SK-N-MC (cell line): ENCODE data around the gene HINFP.

ENCODE experiments used
- DNase-seq: peaks from one replicate; pipeline ENCODE4 v3.0.0-alpha.2; 2011; ENCODE audit warnings: low read depth, low spot score
- H3K27ac ChIP-seq: fragments of 200-600 bp; sonication (generic); 2 replicates; pipeline ENCODE4 v1.5.1; 2016; ENCODE audit warnings: mixed run types
- H3K36me3 ChIP-seq: fragments of 200-600 bp; sonication (generic); 2 replicates; pipeline ENCODE4 v1.6.1; 2017; ENCODE audit warnings: antibody characterized with exemption, low read length, mixed read lengths; ENCODE audit not compliant: insufficient read depth
- H3K4me3 ChIP-seq: fragments of 200-600 bp; sonication (generic); 2 replicates; pipeline ENCODE4 v1.5.1; 2016
- H3K9ac ChIP-seq: fragments of 200-600 bp; sonication (generic); 2 replicates; pipeline ENCODE4 v1.8.0; 2017; ENCODE audit warnings: mixed run types, mixed read lengths; ENCODE audit not compliant: insufficient read length
- H3K9me3 ChIP-seq: fragments of 200-600 bp; sonication (generic); 2 replicates; pipeline ENCODE4 v1.6.1; 2017; ENCODE audit warnings: low read depth, mild to moderate bottlenecking, antibody characterized with exemption, low read length, moderate library complexity, mixed read lengths
- EZH2 ChIP-seq: fragments of 200-600 bp; sonication (generic); IDR thresholded peaks from one replicate; pipeline ENCODE4 v1.6.1; 2017; ENCODE audit warnings: antibody characterized with exemption
- FOXP2 ChIP-seq: optimal IDR thresholded peaks from 2 replicates; pipeline ENCODE3; 2011; ENCODE audit warnings: mild to moderate bottlenecking, moderate library complexity; ENCODE audit not compliant: insufficient read depth; ENCODE audit errors: extremely low read length, control extremely low read depth
- POLR2AphosphoS5 ChIP-seq: IDR thresholded peaks from 2 replicates; pipeline ENCODE4 v1.6.1; 2012; ENCODE audit warnings: mild to moderate bottlenecking, low read depth, low read length, borderline replicate concordance

HINFP gene

DNA sequence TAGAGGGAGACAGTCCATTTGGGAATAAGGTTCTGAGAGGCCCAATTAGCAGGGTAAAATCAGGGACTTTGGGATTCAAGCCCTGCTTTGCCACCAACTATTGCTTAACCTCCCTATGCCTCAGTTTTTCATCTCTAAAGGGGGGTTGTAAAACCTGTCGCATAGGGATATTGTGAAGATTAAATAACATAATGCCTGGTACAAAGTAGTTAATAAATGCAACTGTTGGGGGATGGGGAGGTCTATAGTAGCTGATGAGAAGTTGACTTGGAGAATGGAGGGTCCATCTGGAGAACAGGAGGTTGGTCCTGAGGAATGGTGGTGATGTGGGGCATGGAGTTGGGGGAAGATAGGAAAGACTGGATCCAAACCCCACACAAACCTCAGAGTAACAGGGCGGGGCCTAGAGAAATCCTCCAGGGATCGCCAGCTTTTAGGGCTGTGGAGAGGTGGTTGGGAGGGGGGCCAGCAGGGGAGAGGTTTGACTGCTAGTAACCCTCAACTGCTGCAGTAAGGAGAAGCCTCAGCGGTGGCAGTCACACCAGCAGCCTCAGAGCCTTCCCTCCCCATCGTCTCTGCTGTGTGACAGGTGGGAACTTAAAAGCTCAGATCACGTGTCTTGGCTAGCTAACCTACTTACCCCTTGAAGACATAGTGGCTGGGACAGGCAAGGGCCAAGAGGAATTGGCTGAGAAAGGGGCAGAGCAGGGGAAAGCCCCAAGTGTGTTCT lies 26.4 kb downstream of the HINFP start:
- no peak for DNase-seq
- Histone ChIP-seq H3K9ac (no peak overlapping the region), H3K9me3 (no peaks in the 10 kb centered on the region), H3K36me3 (no peaks in the 10 kb centered on the region), H3K27ac (no peak overlapping the region), H3K4me3 (no peak overlapping the region)
- TF ChIP-seq FOXP2, result no peak
- TF ChIP-seq POLR2AphosphoS5, result no peak
- TF ChIP-seq EZH2, result no peak

DNA sequence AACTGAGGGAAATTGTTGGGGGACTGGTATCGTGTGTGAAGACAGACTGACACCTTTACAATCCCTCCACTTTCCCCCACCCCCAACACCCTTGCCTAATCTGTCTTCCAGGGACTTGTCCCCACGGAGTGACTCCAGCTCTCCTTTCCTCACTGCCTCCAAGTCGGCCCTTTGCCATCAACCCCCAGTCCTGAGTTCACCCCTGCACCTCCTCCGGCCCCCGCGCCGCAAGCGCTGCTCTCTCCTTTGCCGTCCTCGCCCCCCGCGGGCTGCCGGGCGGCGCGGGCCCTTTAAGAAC lies 27.3 kb downstream of the HINFP start:
- TF ChIP-seq FOXP2 (no peak), EZH2 (no peak), POLR2AphosphoS5 (no peak)
- H3K36me3 ChIP-seq, result no peaks in the 10 kb centered on the region
- H3K9ac ChIP-seq, result no peak overlapping the region
- H3K4me3 ChIP-seq, result peak overlapping the region; percentile 79
- no peak overlapping the region for H3K27ac ChIP-seq
- no peaks in the 10 kb centered on the region for H3K9me3 ChIP-seq
- DNase-seq, result no peak

DNA sequence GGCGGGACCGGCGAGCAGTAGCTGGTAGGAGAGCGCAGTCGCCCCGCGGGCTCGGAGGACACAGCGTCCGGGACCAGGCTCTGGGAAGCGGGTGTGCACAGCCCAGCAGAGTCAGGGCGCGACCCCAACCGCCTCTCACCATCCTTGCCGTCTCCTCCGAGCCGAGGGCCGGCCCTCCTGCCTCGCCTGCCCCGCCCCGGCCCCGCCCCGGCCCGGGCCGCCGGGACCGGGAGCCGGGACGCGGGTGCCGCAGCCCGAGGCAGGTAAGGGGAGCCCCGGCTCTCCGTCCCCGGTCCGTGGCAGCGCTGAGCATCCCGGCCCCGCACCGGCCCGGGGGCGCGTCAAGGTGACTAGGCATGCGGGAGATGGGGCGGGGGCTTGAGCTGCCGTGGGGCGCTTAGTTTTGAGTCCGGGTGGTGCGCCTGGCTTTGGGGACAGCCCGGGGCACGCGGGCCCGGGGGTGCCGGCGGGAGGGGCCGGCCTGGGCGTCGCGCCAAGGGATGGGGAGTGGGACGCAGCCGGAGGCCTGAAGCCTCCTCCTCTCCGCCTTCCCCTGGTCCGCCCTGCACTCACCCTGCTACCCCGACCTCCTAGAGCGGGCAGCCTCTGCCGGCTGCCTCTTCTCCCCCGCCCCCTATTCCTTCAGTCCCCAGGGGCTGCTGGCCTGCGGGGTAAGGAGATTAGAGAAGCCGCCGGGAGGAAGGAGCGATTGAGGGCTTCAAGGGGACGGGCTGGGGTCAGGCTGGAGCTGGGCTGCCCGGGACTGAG lies 27.8 kb downstream of the HINFP start, which contains the start of gene ABCG4:
TSS of gene ABCG4 (plus strand) at position 35 of the 768 bp plus-strand sequence. CDS start 914 bp downstream, outside the sequence.
- Histone ChIP-seq H3K9ac (no peak within 1 kb of the TSS), H3K9me3 (no peaks in the 10 kb centered on the region), H3K27ac (no peak within 1 kb of the TSS), H3K4me3 (peak within 1 kb of the TSS; percentile 79), H3K36me3 (no peaks in the 10 kb centered on the region)
- TF ChIP-seq FOXP2 (no peak), POLR2AphosphoS5 (no peak), EZH2 (no peak)
- DNase-seq, result no peak

DNA sequence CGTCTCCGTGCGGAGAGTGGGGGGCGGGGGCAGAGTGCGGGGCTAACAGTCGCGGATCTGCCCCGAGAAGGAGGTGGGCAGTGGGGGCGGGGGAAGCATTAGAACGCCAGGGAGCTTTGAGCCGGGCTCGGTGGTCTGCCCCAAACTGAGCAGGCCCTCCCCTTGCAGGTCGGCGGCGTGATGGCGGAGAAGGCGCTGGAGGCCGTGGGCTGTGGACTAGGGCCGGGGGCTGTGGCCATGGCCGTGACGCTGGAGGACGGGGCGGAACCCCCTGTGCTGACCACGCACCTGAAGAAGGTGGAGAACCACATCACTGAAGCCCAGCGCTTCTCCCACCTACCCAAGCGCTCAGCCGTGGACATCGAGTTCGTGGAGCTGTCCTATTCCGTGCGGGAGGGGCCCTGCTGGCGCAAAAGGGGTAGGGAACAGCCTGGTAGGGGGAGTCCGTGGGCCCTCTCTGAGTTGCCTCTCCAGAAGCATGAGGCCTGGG lies 28.5 kb downstream of the HINFP start:
- Histone ChIP-seq H3K9ac (no peak overlapping the region), H3K36me3 (no peaks in the 10 kb centered on the region), H3K27ac (no peak overlapping the region), H3K4me3 (peak overlapping the region; percentile 79), H3K9me3 (no peaks in the 10 kb centered on the region)
- no peak for DNase-seq
- TF ChIP-seq POLR2AphosphoS5, result no peak
- TF ChIP-seq FOXP2, result no peak
- TF ChIP-seq EZH2, result no peak

DNA sequence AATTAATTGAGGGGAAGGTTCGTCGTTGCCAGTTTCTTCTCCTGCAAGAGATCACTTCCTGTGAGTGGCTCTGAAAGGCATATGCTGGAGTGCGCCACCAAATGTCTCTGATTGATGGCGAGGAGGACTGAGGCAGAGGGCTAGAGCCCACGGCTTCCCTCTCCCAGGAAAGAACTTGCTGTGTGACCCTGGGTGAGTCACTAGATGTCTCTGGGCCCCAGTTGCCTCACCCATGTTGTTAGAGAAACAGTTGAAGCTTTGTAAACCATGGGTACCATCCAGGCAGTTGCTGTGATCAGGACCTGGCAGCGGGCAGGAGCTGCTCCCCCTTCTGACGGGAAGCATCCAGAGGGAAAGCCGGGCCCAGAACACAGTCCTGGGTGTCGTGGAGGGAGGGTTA lies 30.7 kb downstream of the HINFP start:
- no peak for TF ChIP-seq FOXP2
- no peak for TF ChIP-seq POLR2AphosphoS5
- TF ChIP-seq EZH2, result no peak
- Histone ChIP-seq H3K27ac (no peak overlapping the region), H3K9ac (no peak overlapping the region), H3K4me3 (no peak overlapping the region), H3K36me3 (no peaks in the 10 kb centered on the region), H3K9me3 (no peaks in the 10 kb centered on the region)
- no peak for DNase-seq

DNA sequence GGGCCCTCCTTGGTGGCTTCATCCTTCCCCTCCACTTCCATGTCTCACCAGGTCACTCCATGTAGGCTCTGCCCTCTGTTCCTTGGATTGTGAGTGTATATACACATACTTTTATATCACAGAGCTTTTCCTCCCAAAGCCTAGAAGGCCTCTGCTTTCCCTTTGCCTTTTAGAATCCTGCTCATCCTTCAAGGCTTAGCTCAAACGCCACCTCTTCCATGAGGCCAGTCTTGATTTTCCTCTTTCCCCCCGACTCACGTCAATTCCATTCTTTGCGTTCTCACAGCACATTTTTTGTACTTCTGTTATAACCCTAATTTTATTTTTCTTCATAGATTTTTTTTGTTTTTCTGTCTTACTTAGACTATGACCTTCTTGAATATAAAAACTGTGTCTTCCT lies 31.2 kb downstream of the HINFP start:
- Histone ChIP-seq H3K27ac (no peak overlapping the region), H3K9me3 (no peaks in the 10 kb centered on the region), H3K9ac (no peak overlapping the region), H3K36me3 (no peaks in the 10 kb centered on the region), H3K4me3 (no peak overlapping the region)
- no peak for DNase-seq
- TF ChIP-seq FOXP2 (no peak), EZH2 (no peak), POLR2AphosphoS5 (no peak)

DNA sequence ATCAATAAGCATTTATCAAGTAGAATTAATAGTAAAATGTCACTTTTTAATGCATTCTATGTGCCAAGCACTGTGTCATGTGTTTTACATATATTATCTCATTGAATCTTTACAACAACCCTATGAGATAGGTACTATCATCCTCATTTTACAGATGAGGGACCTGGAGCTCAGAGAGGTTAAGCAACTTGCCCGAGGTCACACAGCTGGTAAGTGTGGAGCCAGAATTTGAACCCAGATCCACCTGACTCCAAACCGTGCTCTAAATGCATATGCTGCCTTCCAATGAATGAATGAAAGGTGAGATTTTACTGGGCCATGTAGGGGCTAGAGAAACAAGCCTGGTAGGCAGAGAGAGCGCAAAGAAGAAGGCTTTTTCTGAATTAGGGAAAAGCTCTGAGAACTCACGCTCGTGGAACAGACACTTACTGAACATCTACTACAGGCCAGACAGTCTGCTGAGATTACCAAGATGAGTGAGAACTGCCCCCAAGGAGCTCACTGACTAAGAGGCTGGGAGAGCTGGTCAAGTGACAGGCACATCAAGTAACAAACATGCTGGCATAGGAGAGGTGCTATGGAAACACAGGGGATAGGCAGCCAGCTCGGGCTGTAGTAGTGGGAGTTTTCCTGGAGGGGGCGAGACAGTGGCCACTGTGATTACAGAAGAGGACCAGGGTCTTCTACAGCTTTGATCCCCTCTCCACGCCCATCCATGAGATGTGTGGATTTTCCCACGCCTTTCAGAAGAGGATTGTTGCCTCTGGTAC lies 31.9 kb downstream of the HINFP start:
- H3K36me3 ChIP-seq, result no peaks in the 10 kb centered on the region
- no peak for DNase-seq
- TF ChIP-seq FOXP2 (no peak), EZH2 (no peak), POLR2AphosphoS5 (no peak)

DNA sequence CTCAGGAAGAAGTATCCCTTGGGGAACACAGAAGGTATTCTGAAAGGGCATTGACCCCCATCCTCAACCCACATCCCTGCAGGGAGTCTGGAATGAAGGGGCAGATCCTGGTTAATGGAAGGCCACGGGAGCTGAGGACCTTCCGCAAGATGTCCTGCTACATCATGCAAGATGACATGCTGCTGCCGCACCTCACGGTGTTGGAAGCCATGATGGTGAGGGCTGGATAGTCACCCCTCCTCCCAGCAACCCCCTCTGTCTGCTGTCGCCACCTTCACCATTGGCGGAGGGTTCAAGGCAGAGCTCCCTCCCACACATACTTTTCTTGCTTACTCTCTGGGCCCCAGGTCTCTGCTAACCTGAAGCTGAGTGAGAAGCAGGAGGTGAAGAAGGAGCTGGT lies 32.8 kb downstream of the HINFP start:
- Histone ChIP-seq H3K4me3 (no peak overlapping the region), H3K9ac (no peak overlapping the region), H3K27ac (no peak overlapping the region), H3K9me3 (no peaks in the 10 kb centered on the region), H3K36me3 (no peaks in the 10 kb centered on the region)
- TF ChIP-seq EZH2 (no peak), FOXP2 (no peak), POLR2AphosphoS5 (no peak)
- no peak for DNase-seq

More for the DNA sequence above, 31.9 kb downstream of the HINFP start:
- Histone ChIP-seq H3K9ac (no peak overlapping the region), H3K27ac (no peak overlapping the region), H3K4me3 (no peak overlapping the region), H3K9me3 (no peaks in the 10 kb centered on the region)
